GM21423 (cell line): Measurements from ENCODE around the gene ABCA4.
"Not testable (repeated sequence)": the region's sequence is repeated elsewhere in the genome, so short reads cannot be mapped to it uniquely, and the experiment has no call there.

Source experiments
- ATAC-seq: cut with Tn5 transposase; IDR thresholded peaks from one replicate; pipeline ENCODE4 v1.9.1; 2021; ENCODE audit warnings: mild to moderate bottlenecking, moderate library complexity; ENCODE audit not compliant: unreplicated experiment

Gene ABCA4

GRCh38 chr1:94120991-94121390 is at the start of gene ABCA4:
Gene ABCA4 (minus strand): TSS chr1:94121148. CDS start chr1:94121045, 103 bp downstream.
- ATAC-seq: no peak

- ATAC-seq: no peak
Observed at GRCh38 chr1:94169126-94169525, 48.2 kb upstream of the ABCA4 start.

DNA sequence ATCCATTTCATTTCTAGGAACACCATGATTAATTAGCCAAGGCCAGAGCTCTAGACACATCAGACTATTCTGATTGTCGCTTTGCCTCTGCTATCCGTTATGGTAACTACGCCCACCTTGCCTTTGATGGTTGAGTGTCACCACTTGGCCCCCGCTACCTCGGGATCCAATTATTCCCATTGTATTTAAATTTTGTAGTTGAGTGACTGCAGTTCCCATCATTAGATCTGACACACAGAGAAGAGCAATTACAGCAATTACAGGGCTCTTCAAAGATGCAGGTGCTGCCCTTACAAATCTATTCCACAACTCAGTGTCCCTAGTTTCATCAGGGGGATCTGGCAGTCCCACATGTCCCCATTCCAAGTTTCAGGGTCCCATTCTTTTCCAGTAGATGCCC is 44.9 kb upstream of the ABCA4 start:
- no peak for ATAC-seq

DNA sequence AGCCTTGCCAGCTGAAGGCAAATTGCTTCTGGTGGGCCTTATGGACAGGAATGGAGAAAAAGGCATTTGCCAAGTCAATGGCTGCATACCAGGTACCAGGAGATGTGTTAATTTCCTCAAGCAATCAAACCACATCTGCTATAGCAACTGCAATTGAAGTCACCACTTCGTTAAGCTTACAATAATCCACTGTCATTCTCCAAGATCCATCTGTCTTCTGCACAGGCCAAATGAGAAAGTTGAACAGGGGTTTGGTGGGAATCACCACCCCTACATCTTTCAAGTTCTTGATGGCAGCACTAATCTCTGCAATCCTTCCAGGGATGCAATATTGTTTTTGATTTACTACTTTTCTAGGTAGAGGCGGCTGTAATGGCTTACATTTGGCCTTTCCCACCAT is 43.9 kb upstream of the ABCA4 start:
- not testable (repeated sequence) for ATAC-seq

DNA sequence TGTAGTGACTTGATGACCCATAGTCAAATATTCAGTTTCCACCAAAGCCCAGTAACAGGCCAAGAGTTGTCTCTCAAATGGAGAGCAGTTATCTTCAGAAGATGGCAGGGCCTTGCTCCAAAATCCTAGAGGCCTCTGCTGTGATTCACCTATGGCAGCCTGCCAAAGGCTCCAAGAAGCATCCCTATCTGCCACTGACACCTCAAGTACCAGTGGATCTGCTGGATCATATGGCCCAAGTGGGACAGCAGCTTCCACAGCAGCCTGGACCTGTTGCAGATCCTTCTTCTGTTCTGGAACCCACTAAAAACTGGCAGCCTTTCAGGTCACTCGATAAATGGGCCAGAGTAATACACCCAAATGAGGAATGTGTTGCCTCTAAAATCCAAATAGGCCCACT is 43.2 kb upstream of the ABCA4 start:
- not testable (repeated sequence) for ATAC-seq

DNA sequence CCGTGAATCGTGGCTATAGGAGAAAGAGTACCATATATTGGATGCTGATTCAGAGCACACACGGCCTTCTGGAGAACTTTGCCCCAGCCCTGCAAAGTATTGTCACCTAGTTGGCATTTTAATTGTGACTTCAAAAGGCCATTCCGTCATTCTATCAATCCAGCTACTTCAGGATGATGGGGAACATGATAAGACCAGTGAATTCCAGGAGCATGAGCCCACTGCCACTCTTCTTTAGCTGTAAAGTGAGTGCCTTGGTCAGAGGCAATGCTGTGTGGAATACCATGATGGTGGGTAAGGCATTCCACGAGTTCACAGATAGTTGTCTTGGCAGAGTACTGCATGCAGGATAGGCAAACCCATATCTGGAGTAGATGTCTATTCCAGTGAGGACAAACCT is 42.3 kb upstream of the ABCA4 start:
- not testable (repeated sequence) for ATAC-seq

DNA sequence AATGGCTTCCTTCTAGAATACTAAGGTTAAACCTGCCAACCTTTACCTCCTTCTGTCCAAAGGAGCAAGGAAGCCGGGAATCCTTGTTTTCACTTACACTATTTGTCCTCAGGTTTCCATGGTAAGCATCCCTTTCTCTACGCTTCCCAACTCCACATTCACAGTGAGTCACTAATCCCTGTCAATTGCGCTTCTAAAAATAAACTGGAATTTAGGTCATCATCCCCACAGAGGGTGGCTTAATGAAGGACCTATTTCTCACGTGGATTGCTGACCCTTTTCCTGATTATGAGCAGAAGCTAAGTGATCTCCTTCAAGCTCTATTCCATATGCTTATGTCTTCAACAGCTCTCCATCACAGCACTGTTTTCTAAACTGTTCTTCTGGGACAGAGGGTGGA is 39.9 kb upstream of the ABCA4 start:
- ATAC-seq: no peak

DNA sequence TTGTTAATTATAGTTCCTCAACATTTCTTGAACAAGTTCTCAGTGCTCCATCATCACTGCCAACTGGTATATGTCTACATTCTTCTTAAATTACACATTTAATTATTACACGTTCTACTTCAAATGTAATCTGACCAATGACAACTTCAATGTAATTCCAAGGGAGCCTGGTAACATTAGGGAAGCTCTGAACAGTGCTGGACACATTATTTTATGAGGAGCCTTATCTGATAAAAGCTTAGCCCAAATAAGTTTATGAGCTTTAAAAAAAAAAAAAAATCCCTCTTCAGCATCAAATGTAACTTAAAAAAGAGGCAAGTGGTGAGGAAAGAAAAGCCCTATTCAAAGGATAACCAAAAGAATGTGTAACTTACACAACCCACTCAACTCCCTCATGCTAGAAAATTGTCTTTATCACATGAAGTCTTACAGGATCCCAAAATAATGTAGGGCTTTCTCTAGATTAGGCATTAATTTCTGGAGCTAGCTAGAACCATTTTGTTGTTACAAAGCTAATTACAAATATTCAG is 35.2 kb upstream of the ABCA4 start:
- ATAC-seq: no peak

DNA sequence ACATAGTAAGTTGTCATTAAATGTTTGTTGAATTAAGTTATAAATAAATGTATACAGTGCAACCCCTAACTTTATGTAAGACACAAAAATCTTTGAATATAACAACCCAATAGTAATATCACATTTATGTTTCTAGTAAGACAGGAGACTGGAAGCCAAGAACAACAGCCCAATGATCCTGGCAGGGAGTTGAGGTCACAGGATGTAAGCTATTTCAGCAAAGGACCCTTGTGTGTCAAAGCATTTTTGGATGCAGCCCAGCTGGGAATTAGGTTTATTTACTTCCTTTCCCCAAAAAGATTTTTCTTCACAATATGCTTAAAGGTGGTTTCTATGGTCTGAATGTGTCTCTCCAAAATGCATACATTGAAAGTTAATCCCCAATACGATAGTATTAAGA is 34.0 kb upstream of the ABCA4 start:
- no peak for ATAC-seq

DNA sequence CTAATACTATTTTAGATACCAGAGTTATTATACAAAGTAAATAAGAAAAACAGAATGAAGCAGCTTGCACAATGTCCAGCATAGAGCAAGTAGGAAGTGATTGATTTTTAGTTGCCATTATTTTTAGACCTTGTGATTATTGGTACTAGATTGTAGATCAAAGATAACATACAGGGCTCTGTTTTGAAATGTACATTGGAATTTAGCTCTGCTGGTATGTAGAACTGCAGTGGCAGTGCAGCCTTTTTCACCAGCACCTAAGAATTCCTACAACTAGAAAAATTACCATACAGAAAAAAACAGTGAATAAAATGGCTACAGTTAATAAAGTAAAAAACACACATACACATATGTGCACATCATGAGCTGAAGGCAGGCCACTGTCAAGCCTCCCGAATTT is 32.2 kb upstream of the ABCA4 start:
- ATAC-seq: no peak

DNA sequence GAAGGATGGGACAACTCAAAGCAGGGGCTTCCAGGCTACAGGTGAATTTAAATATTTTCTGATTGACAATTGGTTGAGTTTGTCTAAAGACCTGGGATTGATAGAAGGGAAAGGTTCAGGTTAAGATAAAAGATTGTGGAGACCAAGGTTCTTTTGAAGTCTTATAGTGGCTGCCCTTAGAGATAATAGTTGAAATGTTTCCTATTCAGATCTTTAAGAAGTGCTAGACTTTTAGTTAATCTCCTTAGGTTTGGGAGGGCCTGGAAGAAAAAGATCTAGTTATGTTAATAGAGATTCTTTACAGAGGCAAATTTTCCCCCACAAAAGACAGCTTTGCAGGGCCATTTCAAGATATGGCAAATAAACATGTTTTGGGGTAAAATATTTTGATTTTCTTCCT is 28.2 kb upstream of the ABCA4 start:
- ATAC-seq: not testable (repeated sequence)

GRCh38 chr1:94146273-94146672 is 25.3 kb upstream of the ABCA4 start:
- ATAC-seq: no peak

- no peak for ATAC-seq
Observed at GRCh38 chr1:94144836-94145235, 23.9 kb upstream of the ABCA4 start.

GRCh38 chr1:94143809-94144176 is 22.8 kb upstream of the ABCA4 start:
- no peak for ATAC-seq

- no peak for ATAC-seq
Observed at GRCh38 chr1:94143173-94143808, 22.3 kb upstream of the ABCA4 start.

- no peak for ATAC-seq
Observed at GRCh38 chr1:94142583-94142982, 21.6 kb upstream of the ABCA4 start.

DNA sequence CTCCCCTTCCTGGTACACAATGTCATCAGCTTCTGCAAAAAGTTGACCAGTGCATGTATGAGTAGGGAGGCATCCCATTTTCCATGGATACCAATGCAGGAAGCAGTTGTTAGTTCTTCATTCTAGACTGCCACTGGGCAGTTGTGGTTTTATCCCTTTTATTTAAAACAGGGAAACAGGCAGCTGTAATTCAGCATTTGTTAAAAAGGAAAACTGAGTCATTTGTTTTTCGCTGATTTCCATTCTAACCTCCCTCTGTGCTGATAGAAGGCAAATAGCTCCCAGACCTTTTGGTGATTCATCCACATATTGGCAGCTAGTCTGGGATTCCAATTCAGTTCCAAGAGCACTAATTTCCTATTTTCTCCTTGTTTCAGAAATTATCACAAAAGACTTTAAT is 21.1 kb upstream of the ABCA4 start:
- ATAC-seq: no peak

GRCh38 chr1:94132111-94132510 is 11.2 kb upstream of the ABCA4 start:
- no peak for ATAC-seq

DNA sequence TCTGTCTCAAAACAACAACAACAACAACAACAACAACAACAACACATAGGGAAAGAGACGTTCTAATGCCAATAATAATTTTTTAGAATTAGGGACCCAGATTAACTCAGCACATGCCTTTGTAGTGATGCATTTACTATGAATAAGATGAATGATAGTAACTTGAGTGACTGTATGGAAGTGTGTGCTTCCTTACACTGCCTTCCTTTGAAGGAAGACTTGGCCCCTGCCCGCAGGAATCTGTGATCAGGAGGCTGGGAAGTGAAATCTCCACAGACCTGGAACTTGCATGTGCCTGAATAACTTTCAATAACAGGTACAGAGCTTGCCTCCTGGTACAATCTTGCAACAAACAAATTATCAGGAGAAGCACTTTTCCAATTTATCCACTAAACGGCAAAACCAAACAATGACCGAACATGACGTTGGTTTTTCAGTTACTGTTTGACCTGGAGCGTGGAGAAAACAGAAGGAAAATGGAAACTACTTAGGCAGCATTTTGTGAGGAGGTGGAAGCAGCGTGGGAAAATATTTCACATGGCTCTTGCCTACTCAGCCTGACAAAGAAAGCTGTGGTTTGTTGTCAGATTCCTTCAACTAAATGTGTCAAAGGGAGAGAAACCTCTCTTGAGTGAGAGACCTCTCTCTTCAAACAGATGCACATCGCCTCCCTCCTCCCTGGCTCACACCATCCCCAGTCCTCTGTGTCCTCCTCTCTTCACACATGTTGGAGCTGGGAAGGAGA is 10.1 kb upstream of the ABCA4 start:
- ATAC-seq: no peak

DNA sequence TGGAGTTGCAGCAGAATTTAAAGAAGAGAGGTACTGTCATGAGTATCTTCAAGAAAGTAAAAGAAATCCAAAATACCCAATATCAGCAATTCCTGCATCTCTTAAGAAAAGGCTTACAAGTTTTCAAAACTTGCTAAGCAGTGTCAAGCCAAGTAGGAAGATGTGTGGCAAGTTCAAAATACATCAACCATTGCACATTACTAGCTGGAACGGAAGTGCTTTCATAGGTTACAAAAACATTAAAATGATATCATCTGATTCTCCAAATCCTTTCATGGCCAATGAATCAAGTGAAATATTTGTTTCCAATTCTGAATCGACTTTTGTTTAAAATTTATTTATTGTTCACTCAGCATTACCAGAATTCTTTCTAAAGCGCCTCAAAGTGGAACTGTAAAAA is 5.7 kb upstream of the ABCA4 start:
- ATAC-seq: no peak

DNA sequence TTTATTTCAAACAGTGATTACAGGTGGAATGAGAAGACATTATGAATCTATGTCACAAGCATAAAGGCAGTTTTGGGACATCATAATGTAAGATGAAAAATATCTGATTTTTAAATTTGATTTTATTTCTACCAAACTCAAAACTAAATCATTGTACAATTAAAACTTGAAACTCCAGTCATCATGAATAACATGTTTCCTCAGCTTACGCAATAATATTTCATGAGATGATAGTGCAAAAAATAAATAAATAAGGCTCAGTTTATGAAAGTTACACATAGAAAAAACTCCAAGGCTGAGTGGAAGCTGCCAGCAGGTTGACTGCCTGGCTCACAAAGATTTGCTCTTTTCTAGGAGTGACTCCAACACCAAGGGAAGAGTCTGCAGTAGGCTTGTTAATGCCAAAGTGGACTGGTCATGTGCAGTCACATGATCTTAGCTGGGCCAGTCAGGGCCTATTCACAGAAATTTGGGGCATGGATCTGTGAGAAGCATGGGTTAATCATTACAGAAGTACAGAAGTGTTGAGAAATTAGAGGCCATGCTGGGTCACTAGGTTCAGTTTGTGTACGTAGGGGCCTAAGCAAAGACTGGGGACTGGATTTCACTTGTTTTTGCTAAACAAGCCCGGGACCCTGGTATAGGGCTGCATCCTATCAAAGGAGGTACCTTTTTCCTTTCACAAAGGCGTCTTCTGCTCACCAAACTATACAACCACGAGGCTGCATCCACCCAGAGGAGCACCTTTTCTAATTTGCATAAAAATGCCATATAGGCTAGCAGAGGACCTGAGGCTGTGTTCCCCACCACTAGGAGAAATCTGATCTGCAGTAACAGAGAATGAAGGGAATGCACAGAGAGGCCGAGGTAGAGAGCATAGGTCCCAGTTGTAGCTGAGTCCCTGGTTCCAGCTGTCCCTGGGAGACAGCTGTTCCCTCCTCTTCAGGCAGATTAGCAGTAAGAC is 4.9 kb upstream of the ABCA4 start:
- ATAC-seq: no peak
